Measurements from ENCODE around the gene USH2A.

USH2A gene

DNA sequence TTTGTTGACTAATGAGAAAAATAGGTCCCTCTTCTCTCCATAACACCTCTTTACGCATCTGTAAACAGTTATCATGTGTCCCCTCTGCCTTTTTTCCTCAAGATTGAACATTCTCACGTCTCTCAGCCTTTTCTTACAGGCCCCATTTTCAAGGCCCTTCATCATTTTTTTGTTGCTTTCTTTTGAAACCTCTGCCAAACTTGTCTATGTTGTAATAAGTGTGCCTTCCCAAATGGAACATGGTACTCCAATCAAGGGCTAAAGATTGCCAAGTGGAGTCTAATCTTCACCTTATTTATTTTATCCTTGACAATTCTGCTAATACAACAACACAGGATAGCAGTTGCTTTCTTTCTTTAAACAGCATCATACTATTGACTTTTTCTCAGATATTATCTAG is 280.3 kb downstream of the USH2A start:
- no peak for DNase-seq (ENCODE audit: low read depth, low spot score)

DNA sequence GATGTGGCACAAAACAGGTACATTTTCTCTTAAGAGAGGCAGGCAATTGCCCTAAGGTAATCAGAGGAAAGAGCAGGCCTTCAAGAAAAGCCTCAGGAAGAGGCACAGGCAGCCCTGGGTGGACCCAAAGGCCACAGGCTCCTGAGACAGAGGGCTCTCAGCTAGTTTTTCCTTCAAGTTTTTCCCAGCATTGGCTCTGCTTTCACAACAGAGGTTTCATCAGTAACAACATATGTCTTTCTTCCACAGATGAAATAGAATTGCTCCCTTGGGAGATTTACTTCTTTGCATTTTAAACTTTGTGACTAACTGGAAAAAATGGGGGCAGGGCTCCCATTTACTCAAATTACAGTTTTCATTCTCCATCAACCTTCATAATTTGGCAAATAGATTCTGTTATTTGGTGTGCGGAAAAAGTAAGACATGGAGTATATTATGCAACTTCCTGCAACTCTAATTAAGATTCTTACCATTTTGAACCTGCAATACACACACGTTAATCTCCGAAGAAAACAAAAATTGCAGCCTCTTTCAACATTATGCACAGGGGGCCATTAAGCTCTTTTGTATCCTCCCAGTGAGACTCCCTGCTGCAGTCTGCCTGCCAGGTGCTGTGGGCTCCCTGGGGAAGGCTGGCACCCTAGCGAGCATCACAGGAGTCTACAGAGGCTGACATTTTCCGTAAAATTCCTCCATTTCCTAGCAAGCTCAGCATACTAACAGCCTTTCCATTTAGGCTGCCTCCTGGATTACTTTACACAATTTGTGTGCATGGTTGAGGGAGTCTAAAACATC is 282.3 kb downstream of the USH2A start:
- peak; percentile 5 for DNase-seq (ENCODE audit: low read depth, low spot score)

DNA sequence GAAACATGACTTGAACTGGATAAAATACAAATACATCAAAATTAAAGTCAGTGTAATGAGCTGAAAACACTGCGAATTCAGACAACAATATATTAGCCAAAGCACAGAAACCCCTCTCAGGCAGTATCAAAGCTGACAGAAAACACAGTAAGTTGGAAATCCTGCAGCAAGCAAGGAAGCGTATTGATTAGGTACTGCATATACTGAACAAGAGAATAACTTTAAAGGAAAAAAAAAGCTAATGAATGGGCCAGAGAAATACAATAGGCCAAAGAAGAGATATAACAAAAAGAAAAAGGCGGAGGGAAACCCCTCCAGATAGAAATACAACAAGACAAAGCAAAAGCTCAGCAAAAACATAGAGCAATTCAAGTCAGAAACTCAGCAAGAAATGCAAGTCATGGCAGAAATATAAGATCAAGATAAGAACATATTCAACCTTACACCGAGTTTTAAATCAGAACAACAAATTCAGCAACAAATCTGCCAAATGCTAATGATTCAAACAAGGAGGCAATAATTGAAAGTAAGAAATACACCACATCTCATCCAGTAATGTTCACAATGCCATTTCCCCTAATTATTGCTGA is 299.0 kb downstream of the USH2A start:
- no peak for DNase-seq (ENCODE audit: low read depth, low spot score)

DNA sequence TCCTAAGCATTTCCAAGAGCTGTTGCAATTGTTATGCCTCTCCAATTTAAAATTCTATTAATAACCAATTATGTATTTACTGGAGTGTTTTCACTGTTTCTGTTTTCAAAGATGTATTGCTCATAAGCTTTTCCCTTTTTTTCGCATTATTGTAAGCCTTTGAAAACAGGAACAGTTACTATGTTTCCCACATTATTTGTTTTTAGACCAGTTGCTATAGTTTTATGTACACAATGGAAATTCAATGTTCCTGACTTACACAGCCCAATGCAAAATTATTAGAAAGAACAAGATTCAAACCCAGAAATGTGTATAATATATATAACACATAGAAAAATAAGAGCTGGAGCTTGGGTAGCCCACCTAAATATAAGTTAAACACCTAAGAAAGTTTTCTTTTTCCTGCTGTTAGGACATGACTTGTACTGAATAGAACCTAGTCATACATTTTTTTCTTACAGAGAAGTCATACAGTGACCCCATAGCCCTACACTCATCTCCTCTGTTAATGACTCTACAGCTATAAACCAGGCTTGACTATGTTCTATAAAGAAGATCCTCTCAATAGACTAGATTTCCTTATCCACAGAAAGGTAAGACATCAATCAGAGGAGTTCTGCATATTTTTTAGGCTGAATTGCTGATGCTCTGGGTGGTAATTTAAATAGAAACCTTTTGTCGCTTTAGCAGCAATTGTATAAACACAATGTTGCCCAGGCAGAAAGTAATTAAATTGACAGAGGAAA is 299.6 kb downstream of the USH2A start:
- DNase-seq (ENCODE audit: low read depth, low spot score): no peak

DNA sequence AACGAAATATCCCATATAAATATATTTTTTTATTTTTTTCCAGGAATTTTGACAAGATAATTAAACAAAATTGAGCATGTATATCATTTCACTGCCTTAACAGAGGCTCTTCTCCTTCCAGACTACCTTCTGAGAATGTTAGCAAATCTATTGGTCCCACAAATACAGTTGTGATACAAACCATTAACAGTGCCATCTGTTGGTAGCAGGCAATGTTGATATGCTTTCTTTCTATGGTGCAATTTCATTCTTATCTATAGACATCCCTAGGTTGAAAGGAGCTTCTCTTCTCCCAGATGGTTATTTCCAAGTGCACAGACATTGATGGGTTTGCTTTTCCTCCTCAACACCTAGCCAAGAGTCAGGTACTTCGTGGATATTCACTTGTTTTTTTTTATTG is 303.6 kb downstream of the USH2A start:
- DNase-seq (ENCODE audit: low read depth, low spot score): no peak

DNA sequence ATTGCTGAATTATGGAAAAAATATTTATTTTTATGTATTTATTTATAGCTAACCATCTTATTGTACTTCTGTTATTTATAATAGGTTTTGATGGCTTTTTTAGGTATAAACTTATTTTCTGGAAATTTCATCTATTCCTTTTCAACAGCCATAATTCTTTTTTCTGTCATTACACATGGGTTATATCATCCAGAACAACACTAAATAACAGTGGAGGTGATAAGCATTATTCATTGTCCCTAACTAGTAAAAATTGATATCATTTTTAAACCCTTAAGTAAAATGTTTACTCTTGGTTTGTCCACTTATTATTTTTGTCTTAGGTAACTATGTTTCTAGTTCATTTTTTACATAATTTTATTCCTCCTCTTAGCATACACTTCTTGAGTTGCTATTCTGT is 309.1 kb downstream of the USH2A start:
- no peak for DNase-seq (ENCODE audit: low read depth, low spot score)

DNA sequence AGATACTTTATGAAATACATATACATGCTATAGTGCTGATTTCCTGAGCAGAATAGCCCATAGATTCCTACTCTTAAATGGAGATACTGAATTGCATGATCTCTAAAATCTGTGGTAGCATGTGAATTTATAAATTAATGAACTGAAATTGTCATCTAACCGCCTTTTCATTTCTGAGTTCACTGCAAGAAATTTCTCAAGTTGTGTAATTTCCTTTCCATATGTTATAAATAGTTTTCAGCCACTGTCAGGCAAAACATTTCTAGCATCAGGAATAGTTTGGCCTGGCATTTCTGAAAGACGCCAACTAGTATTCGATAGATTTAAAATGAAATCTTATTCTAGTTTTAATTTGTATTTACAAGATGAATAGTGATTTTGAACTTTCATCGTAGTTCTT is 310.1 kb downstream of the USH2A start:
- DNase-seq (ENCODE audit: low read depth, low spot score): no peak

DNA sequence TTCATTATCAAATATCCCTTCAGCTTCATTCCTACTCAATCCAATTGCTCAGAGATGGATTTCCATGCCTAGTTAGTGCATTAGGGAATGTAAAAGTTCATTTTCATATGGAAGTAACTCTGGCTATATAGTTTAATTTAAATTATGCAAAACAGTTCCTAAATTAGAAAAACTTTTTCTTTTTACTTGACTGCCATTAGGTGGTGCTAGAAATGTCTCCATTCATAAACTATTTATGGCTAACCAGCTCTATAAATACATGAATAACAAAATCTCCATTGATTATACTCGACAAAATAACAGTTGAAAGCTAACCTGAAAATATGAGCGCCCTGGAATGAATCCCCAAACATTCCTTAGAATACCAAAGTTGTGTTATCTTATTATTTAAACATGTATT is 311.4 kb downstream of the USH2A start:
- DNase-seq (ENCODE audit: low read depth, low spot score): no peak

DNA sequence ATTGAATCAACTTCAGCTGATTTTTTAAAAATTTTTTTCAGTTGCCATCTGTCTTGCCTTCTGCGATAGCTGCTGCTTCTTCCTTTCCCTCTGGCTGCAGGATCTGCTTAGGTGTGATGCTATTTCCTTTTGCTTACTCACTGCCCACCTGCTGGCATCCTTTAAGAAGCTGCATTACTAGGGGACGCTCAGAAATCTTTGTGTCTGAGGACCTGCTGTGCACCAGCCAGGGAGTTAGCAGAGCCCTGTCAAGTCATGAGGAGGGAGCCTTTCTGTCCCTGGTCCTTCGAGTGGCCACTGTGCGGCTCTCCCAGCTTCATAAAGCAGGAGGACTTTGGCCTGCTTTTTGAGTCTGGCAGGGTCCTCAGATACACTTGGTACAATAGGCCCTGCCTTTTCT is 327.8 kb downstream of the USH2A start:
- peak; percentile 56 for DNase-seq (ENCODE audit: low read depth, low spot score)

DNA sequence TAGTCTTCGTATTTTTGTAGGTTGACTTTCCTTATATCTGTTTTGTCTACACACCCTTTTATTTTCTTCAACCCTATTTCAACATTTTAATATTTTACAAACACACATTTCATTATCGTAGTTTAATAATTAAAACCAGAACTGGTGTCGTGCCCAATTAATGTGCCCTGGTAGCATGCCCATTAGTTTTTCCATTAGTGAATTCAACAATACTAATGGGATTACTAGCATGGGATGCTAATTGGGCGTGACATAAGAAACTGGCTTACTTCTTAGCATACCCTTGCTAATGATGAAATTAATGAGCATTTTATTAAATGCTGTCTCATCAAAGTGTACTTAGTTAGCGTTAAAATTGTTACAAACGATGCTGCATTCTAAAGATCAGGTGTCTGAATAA is 332.7 kb downstream of the USH2A start:
- DNase-seq (ENCODE audit: low read depth, low spot score): no peak

DNA sequence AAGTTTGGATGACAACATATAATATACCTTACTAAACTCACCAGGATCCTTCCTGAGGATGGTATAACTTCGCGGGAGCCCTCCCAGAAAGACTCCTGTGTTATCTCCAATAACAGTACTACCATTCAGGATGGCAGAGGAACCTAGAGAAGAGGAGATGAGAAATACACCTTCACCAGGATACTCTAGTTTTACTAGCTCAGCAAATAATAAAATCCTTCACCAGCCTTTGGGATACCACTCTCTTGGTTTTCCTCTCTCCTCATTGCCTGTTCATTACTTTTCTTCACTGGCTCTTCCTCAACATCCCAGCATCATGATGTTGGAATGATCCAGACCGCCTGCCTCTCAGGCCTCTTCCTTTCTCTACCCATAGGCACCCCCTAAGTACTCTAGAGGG is 336.6 kb downstream of the USH2A start:
- no peak for DNase-seq (ENCODE audit: low read depth, low spot score)

DNA sequence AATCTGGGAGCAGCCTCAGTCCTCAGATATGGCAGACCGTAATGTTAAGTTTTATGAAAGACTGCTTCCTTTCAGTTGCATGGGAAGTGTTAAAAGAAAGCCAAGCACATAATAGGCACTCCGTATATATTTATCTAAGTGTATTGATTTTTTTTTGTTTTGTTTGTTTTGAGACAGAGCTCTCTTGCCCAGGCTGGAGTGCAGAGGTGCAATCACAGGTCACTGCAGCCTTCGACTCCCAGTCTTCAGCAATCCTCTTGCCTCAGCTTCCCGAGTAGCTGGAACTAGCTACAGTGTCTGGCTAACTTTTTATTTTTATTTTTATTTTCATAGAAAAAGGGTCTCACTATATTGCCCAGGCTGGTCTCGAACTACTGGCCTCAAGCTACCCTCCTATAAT is 341.8 kb downstream of the USH2A start:
- no peak for DNase-seq (ENCODE audit: low read depth, low spot score)

DNA sequence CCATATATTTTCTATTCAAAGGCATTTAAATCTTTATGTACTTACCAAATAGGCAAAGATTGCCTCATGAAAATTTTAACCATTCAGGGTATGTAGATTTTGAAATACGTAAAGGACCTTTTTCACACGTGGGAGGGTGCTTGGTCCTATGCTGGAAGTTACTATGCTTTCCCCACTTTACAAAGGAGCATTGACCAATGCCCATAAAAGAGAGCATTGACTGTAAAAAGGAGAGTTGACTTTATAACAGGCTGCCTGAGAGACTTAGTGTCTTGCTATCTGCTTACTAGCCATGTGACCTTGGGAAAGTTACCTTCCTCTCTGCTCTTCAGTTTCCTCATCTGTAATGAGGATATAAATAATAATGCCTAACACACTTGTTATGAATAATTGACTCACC is 346.5 kb downstream of the USH2A start:
- DNase-seq (ENCODE audit: low read depth, low spot score): no peak

DNA sequence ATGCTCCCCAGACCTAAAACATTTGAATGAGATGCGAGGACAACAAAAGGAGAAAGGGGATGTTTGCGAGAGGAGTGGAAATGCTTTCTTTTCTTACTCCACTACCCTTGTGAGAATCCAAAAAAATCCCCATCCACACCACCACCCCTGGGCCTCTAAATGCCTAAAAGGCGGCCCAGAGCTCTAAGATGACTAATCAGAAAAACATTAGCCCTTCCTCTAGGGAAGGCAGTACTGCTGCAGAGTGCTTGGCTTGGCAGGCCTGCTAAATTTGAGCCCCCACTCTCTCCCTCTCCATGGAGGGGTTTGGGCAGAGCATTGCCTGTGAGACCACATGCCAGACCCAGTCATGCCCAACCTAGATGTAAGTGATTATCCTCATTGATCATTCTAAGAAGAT is 347.9 kb downstream of the USH2A start:
- peak; percentile 44 for DNase-seq (ENCODE audit: low read depth, low spot score)

DNA sequence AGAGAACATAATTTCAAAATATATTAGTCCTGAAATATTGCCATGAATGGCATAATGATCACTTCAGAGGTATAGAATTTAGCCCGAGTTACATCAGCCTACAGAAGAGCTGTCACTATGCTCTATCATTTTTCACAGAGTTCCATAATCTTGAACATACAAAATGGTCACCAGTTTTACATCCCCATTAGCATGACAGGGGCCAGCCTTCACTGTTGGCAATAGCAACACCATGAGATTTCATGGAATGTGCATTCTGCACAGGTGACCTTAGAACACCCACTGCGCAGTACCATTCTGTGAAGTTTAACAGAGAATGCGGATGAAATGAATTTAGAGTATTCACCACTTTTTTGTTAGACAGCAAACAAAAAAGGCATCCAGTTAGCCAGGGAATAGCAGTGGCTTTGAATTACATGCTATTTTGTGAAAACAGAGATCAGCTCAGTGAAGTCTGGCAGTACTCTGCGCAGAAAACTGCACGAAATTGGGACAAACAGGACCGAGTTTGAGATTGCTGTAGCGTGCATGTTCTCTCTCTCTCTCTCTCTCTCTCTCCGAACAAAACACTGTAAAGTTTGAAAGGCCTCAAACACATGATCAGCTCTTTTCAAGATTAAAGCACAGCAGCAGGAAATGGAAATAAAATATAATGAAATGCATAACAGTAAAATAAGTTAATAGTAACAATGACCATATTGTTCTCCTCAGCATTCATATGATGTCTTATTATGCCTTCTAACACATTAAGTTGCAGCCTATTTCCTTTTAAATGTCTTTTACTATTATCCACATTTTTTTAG is 349.3 kb downstream of the USH2A start:
- no peak for DNase-seq (ENCODE audit: low read depth, low spot score)

DNA sequence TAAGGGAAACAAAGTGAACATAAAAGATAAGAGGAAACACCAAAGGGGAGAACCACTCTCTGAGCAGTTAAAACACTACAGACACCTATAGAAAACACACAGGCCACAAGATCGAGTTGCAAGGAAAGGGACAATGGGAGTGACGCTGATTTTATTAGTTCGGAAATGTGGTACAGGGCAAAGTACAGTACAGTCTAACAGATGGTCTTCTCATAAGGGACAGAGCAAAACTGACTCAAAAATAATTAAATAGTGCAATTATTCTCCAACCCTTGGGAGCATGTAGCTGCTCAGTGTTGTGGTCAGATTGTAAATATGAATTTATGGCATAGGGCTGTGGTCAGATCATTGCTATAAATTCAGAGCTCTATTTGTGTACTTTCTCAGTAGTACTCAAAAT is 352.0 kb downstream of the USH2A start:
- no peak for DNase-seq (ENCODE audit: low read depth, low spot score)

DNA sequence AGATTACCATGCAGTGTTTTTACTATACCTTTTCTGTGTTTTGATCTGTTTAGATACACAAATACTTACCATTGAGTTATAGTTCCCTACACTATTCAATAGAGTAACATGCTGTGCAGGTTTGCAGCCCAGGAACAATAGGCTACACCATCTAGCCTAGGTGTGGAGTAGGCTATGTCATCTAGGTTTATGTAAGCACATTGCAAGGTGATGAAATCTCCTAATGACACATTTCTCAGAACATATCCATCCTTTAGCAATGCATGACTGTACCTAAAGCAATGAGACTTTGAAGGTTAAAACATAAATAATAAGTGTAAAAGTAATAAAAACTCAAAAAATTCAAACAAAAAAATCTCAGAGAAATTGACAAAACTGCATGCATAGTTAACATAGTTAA is 358.6 kb downstream of the USH2A start:
- no peak for DNase-seq (ENCODE audit: low read depth, low spot score)

DNA sequence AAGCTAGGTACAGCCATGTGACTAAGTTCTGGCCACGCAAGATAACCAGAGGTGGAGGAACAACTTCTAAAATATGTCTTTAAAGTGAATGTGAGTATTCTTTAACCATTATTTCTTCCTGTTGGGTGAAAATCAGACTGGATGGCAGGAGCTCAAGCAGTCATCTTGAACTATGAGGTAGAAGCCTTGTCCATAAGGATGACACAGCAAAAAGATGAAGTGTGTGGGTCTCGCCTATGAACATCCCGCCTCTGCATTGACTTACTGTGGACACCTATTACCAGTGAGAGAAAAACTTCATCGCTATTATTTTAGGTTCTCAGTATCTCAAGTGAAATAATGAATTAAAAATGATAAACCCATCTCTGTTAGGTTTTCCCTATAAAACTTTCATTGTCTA is 365.3 kb downstream of the USH2A start:
- DNase-seq (ENCODE audit: low read depth, low spot score): no peak

DNA sequence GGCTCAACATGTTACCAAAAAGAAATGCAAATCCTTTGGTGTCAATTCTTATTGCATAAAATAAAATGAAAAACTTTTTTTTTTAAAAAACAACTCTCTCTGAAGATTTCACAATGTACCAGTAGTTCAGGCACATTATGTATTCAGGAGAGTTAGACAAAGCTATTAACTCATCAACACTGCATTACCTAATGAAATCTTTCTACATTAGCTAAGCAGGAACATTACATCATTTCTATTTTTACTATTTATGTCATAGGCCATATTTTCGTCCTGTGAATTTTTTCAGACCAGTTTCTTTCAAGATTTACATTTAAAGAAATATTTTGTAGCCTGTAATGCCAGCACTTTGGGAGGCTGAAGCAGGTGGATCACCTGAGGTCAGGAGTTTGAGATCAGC is 366.2 kb downstream of the USH2A start:
- DNase-seq (ENCODE audit: low read depth, low spot score): no peak

DNA sequence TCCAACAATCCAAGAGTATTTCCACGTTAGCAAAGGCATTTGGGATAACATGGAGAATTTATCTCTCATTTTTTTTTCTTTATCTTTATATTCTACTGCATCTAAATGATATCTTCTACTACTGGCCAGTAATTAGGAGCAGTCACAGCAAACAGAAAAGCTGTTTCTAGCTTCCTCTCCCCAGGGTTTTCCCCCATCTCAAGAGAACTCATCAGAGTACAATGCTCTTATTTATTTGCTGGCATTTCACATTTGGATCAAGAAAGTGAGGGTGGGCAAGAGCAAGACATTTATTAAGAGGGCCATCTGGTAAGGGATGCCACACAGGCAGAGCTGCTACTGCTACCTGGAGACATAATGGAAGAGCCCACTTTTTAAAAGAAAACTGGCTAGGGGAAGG is 368.2 kb downstream of the USH2A start:
- no peak for DNase-seq (ENCODE audit: low read depth, low spot score)

DNA sequence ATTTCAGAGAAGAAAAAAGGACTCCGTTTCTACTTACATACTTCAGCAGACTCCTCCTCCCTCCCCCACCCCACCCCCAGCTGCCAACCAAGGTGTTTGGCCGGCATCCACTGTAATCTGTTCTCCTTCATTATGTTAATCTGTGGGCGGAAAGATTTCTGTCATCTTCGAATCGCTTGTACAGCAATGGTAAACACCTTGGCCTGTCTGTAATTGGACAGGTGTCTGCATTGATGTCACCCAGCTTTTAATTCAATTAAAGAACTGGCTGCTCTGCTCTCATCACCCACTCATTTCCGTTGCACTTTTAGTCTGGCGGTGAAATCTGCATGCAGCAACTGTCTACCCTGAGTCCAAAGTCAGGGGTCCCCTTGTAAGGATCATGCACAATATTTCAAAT is 368.6 kb downstream of the USH2A start:
- DNase-seq (ENCODE audit: low read depth, low spot score): no peak

DNA sequence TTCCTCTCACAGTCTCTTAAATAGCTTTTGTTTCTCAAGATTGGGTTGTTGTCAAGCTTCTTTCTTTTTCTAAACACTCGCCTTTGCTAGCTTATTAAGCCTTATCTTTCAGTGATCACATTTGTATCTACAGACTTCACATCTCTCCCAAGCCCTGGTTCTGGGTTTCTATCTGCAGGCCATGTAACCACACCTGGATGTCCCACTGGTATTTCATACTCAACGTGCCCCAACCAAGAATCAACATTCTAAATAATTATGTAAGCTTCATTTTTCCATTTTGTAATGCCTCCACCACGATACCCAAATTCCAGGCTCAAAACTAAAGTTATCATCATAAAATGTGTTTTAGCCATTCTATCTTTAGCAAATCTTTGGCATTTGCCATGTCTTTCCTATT is 372.2 kb downstream of the USH2A start:
- DNase-seq (ENCODE audit: low read depth, low spot score): no peak

All from ELF-1 (cell line).